Adrenal gland (tissue), 5 donors: Measurements from ENCODE around the gene RECK.

ENCODE experiments used
- CTCF ChIP-seq, 6 experiments: fragments of 450-650 bp in 4 of 6; fragments of 200-600 bp in 2 of 6; sonication (generic) in 1 of 6; IDR thresholded peaks; 1 replicate in 5 of 6; 2 replicates in 1 of 6; pipeline versions ENCODE4 v1.5.1 to v1.8.0; 2016 to 2021; ENCODE audit warnings: antibody characterized with exemption in 6 of 6, mild to moderate bottlenecking in 2 of 6, moderate library complexity in 1 of 6
- POLR2A ChIP-seq, 2 donors: fragments of 450-650 bp; IDR thresholded peaks; one replicate each; pipeline ENCODE4 v1.6.1; 2017; ENCODE audit warnings: antibody characterized with exemption in 2 of 2, mild to moderate bottlenecking in 2 of 2, moderate library complexity in 1 of 2
- donor health status: DM: no; HTN: no; CAD: no.

GRCh38 chr9:36119476-36119875 lies 82.8 kb downstream of the RECK start:
- TF ChIP-seq CTCF (IDR thresholded peaks at IDR 0.05) (no peak), POLR2A (IDR thresholded peaks at IDR 0.05) (no peak)
